AG04449 (cell line): ENCODE measurements around the gene CDHR3.

Experiments
- CTCF ChIA-PET: fragments of 350-600 bp; formaldehyde crosslinking; extraction: SDS; loops from one replicate; lab custom pipeline; 2021; ENCODE audit warnings: antibody characterized with exemption; lab: Yijun Ruan, JAX
- POLR2A ChIA-PET: fragments of 400-600, 350-600 bp; formaldehyde crosslinking; extraction: SDS; loops from one replicate; lab custom pipeline; 2020; ENCODE audit warnings: antibody characterized with exemption, inconsistent platforms; lab: Yijun Ruan, JAX
- DNase-seq: peaks from one replicate; pipeline ENCODE4 v3.0.0-alpha.2; 2010; ENCODE audit warnings: low read depth, low spot score
- H3K4me3 ChIP-seq: 2 replicates; pipeline ENCODE4 v1.5.1; 2011; ENCODE audit warnings: low read depth, mild to moderate bottlenecking, control low read depth, low read length
- CTCF ChIP-seq: IDR thresholded peaks from one replicate; pipeline ENCODE4 v1.5.1; 2011; ENCODE audit warnings: mild to moderate bottlenecking, moderate library complexity, low read length, control low read depth, inconsistent platforms; ENCODE audit not compliant: insufficient read depth; ENCODE audit errors: missing control alignments

CDHR3 gene

GRCh38 chr7:106069471-106070200 lies 106.6 kb downstream of the CDHR3 start:
- no peak for DNase-seq
- ChIA-PET CTCF (interaction anchor here (1.0 kb wide), 1 partner anchor 96 kb away, joined by 4 read pairs; no protein-coding TSS in a partner anchor), POLR2A (interaction anchor here (0.5 kb wide), 1 partner anchor 412 kb away, joined by 4 read pairs; no protein-coding TSS in a partner anchor)
- H3K4me3 ChIP-seq, result no peak overlapping the region
- no peak for TF ChIP-seq CTCF

DNA sequence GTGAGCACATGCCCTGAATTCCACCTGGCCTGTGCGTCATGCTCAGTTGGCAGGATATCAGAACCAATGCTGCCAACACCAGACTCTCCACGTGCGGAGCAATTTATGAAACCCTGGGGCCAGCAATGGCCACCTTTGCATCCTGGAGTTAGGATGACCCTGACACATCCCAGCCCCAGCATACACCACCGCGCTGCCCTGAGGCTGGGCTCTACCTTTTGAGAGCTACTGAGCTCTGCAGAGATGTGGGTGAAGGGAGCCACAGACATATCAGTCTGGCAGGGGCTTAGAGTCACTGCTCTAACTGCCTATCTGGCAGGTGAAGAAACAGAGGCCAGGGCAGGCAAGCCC lies 107.1 kb downstream of the CDHR3 start:
- no peak for TF ChIP-seq CTCF
- POLR2A ChIA-PET, result interaction anchor here (0.5 kb wide), 1 partner anchor 412 kb away, joined by 4 read pairs; no protein-coding TSS in a partner anchor
- CTCF ChIA-PET, result interaction anchor here (1.0 kb wide), 1 partner anchor 95 kb away, joined by 4 read pairs; no protein-coding TSS in a partner anchor
- no peak for DNase-seq
- no peak overlapping the region for H3K4me3 ChIP-seq

DNA sequence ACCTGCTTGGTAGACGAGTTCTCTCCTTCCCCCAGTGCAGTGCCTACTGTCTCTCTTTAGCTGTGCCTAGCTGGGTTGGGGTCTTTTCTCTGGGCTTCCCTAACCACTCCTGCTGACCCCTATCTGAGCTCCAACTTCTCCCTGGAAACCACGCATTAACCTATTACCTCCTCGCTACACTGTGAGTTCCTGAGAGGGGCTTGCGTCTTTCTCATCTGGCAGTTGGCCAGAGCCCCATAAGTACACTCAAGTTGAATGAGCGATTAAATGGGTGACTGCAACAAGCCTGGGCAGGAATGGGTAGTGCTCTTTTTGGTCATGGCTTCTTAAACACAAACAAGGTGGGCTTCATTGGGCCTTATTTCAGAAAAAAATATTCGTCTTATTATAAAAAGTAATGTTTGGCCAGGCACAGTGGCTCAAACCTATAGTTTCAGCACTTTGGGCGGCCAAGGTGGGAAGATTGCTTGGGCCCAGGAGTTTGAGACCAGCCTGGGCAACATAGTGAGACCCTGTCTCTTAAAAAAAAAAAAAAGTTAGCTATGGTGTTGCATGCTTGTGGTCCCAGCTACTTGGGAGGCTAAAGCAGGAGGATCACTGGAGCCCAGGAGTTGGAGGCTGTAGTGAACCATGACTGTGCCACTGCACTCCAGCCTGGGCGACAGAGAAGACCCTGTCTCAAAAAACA lies 107.6 kb downstream of the CDHR3 start:
- DNase-seq, result no peak
- CTCF ChIA-PET, result interaction anchor here (1.0 to 1.4 kb wide), 2 partner anchors 10 to 95 kb away, joined by 4 read pairs; no protein-coding TSS in a partner anchor
- POLR2A ChIA-PET, result no interaction called here
- no peak for TF ChIP-seq CTCF
- H3K4me3 ChIP-seq, result no peak overlapping the region

DNA sequence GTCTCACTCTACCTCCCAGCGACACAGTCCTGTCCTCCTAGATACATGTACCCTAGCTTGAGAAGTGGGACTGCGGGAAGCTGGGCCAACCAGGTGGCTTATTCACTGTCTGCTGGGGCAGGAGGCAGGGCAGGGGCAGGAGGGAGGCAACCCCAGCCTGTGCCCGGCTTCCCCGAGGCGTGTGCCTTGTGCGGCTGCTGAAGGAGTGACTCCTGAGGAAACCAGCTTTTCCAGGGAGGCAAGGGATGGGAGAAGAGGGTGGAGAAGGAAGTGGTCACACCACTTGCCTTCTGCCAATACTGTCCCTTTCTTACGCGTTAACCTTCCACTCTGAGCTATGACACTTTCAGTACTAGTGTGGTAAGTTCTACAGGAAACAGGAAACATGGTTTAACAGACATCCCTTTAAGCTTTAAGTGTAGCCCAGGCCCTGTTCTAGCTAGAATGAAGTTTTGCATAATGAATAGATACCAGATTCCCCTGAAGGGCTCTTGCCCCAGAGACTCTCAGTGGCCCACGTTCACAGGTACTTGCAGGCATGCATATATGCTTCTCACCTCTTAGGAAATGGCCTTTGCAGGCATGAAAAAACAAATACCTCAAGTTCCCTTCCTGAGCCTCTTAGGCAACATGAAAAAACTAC lies 108.4 kb downstream of the CDHR3 start:
- ChIA-PET POLR2A (no interaction called here), CTCF (interaction anchor here (0.7 to 1.8 kb wide), 6 partner anchors 9 to 104 kb away, joined by 3 to 13 read pairs (median 4); no protein-coding TSS in a partner anchor)
- DNase-seq, result no peak
- H3K4me3 ChIP-seq, result no peak overlapping the region
- TF ChIP-seq CTCF, result no peak

- no peak for DNase-seq
- ChIA-PET POLR2A (interaction anchor here (0.6 kb wide), 1 partner anchor 207 kb away, joined by 4 read pairs; no protein-coding TSS in a partner anchor), CTCF (interaction anchor here (0.7 to 1.8 kb wide), 6 partner anchors 9 to 103 kb away, joined by 3 to 13 read pairs (median 4); no protein-coding TSS in a partner anchor)
- H3K4me3 ChIP-seq, result no peak overlapping the region
- no peak for TF ChIP-seq CTCF
These were observed 109.1 kb downstream of the CDHR3 start for GRCh38 chr7:106071999-106072714.
